Retinal pigment epithelial cell (primary cell): ENCODE measurements around the gene TPCN1.

Source experiments
- DNase-seq: peaks from one replicate; pipeline ENCODE4 v3.0.0-alpha.2; 2010; ENCODE audit warnings: low read depth
- H3K4me3 ChIP-seq: 2 replicates; pipeline ENCODE4 v1.5.1; 2011; ENCODE audit warnings: mild to moderate bottlenecking, low read length, control low read depth, moderate library complexity
- CTCF ChIP-seq: conservative IDR thresholded peaks from 2 replicates; pipeline ENCODE4 v1.5.1; 2011; ENCODE audit warnings: low read depth, low read length, control low read depth, inconsistent platforms

TPCN1 gene

GRCh38 chr12:113330505-113330904 is 109.2 kb downstream of the TPCN1 start:
- no peak for DNase-seq
- TF ChIP-seq CTCF: no peak

GRCh38 chr12:113332688-113333417 is 111.6 kb downstream of the TPCN1 start:
- no peak for DNase-seq
- TF ChIP-seq CTCF: no peak
- no peak overlapping the region for H3K4me3 ChIP-seq

More at GRCh38 chr12:113330505-113330904, 109.2 kb downstream of the TPCN1 start:
- no peak overlapping the region for H3K4me3 ChIP-seq

- no peak for DNase-seq
- no peak overlapping the region for H3K4me3 ChIP-seq
- no peak for TF ChIP-seq CTCF
These were observed 112.1 kb downstream of the TPCN1 start for GRCh38 chr12:113333418-113333750.

- TF ChIP-seq CTCF: no peak
- H3K4me3 ChIP-seq: peak overlapping the region; percentile 66
- DNase-seq: no peak
These were observed 112.9 kb downstream of the TPCN1 start for GRCh38 chr12:113333877-113334785.

GRCh38 chr12:113334786-113335539 is 113.7 kb downstream of the TPCN1 start, which contains the start of gene SLC8B1:
TSS of gene SLC8B1 (minus strand) at chr12:113335109. CDS start at chr12:113332878, 2,231 bp downstream.
- DNase-seq: no peak
- peak within 1 kb of the TSS; percentile 66 for H3K4me3 ChIP-seq
- TF ChIP-seq CTCF: no peak

GRCh38 chr12:113339540-113339939 is 118.3 kb downstream of the TPCN1 start:
- TF ChIP-seq CTCF: no peak
- DNase-seq: no peak
- H3K4me3 ChIP-seq: no peak overlapping the region
